Measurements from ENCODE around the gene DYNLT2B. TPM values are rescaled to one million over a fixed set of nuclear protein-coding genes. Genes with fewer than 3 reads are reported as not detected.
A peak's percentile ranks its signal among the peaks of the same experiment; 100 is the strongest.
"Not testable (repeated sequence)": the region's sequence is repeated elsewhere in the genome, so short reads cannot be mapped to it uniquely, and the experiment has no call there.

DYNLT2B gene
- total RNA-seq, 2 donors from 2014 or later: 4.0 to 7.6 TPM

DNA sequence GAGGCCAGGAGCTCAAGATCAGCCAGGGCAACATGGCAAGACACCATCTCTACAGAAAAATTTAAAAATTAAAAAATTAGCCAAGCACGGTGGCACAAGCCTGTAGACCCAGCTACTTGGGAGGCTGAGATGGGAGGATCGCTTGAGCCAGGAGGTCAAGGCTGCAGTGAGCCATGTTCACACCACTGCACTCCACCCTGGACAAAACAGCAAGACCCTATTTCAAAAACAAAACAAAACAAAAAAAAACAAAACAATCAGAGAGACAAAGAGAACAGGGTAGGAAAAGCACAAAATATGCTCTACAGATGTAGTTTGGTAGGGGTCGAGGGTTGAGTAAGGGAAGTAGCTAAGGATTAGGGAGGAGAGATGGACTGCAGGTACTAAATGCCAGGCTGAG, 3.4 kb downstream of the DYNLT2B start:
- Histone ChIP-seq H3K4me1 (no peaks in the 10 kb centered on the region), H3K4me3 (no peak overlapping the region), H3K27me3 (no peaks in the 10 kb centered on the region), H3K9me3 (no peaks in the 10 kb centered on the region), H3K9ac (ENCODE audit: low read depth in 2 of 2, low read length in 2 of 2) (no peak overlapping the region), H3K27ac (no peak overlapping the region), H3K36me3 (no peaks in the 10 kb centered on the region)
- intact Hi-C loops (cut with DNase I): no loop called here
- TF ChIP-seq, protein P1, sequence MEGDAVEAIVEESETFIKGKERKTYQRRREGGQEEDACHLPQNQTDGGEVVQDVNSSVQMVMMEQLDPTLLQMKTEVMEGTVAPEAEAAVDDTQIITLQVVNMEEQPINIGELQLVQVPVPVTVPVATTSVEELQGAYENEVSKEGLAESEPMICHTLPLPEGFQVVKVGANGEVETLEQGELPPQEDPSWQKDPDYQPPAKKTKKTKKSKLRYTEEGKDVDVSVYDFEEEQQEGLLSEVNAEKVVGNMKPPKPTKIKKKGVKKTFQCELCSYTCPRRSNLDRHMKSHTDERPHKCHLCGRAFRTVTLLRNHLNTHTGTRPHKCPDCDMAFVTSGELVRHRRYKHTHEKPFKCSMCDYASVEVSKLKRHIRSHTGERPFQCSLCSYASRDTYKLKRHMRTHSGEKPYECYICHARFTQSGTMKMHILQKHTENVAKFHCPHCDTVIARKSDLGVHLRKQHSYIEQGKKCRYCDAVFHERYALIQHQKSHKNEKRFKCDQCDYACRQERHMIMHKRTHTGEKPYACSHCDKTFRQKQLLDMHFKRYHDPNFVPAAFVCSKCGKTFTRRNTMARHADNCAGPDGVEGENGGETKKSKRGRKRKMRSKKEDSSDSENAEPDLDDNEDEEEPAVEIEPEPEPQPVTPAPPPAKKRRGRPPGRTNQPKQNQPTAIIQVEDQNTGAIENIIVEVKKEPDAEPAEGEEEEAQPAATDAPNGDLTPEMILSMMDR (IDR thresholded peaks at IDR 0.05): no peak
- DNase-seq: no peak

DNA sequence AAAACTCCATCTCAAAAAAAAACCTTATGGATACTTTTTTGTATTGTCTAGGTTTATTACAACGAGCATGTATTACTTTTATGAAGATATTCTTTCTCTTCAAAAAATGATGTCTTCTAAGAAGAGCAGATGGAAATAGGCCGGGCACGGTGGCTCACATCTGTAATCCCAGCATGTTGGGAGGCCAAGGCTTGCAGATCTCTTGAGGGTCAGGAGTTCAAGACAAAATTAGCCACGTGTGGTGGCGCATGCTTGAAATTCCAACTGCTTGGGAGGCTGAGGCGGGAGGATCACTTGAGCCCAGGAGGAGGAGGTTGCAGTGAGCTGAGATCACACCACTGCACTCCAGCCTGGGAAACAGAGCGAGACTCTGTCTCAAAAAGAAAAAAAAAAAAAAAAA, 4.0 kb downstream of the DYNLT2B start:
- intact Hi-C loops (cut with DNase I); H3K27me3 ChIP-seq; H3K4me3 ChIP-seq; H3K9me3 ChIP-seq; H3K9ac ChIP-seq (ENCODE audit: low read depth in 2 of 2, low read length in 2 of 2); H3K4me1 ChIP-seq; H3K36me3 ChIP-seq; DNase-seq; H3K27ac ChIP-seq: not testable (repeated sequence)

DNA sequence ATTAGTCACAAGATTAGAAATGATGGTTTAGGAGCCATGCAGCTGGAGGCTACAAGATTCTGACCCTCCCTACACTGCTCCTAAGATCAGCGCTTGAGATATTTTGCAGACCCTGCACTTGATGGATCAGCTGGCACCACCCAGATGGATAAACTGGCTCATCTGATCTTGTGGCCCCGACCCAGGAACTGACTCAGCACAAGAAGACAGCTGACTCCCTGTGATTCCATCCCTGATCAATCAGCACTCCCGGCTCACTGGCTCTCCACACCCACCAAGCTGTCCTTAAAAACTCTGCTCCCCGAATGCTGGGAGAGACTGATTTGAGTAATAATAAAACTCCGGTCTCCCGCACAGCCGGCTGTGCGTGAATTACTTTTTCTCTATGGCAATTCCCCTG, 15.1 kb downstream of the DYNLT2B start:
- H3K4me1 ChIP-seq, H3K9me3 ChIP-seq: not testable (repeated sequence)

DNA sequence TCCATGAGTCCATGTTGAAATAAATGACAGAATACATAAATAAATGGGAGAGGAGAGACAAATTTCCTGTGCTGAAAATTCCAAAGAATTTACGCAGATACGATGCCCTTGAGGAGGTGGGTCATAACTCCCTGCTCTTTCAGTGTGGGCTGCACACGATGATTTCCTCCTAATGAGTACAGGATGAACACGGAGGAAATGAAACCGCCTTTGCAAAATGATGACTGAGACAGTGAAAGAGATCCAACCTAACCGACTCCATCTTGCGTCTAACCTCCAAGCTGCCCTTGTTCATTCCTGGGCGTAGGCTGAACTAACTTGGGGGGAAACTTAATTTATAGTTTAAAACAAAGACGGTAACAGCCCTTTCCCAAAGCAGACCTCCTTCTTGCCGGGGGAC, 15.5 kb downstream of the DYNLT2B start:
- DNase-seq; H3K4me1 ChIP-seq; H3K9me3 ChIP-seq; H3K27me3 ChIP-seq; intact Hi-C loops (cut with DNase I); H3K27ac ChIP-seq; H3K4me3 ChIP-seq; H3K9ac ChIP-seq (ENCODE audit: low read depth in 2 of 2, low read length in 2 of 2); H3K36me3 ChIP-seq: not testable (repeated sequence)

More for the DNA sequence above, 15.1 kb downstream of the DYNLT2B start:
- intact Hi-C loops (cut with DNase I); H3K9ac ChIP-seq (ENCODE audit: low read depth in 2 of 2, low read length in 2 of 2); H3K4me3 ChIP-seq; H3K27me3 ChIP-seq; DNase-seq; H3K36me3 ChIP-seq; H3K27ac ChIP-seq: not testable (repeated sequence)

- H3K9me3 ChIP-seq: no peaks in the 10 kb centered on the region
- H3K4me3 ChIP-seq: no peak overlapping the region
- no peak overlapping the region for H3K27ac ChIP-seq
- H3K36me3 ChIP-seq: no peaks in the 10 kb centered on the region
- no peak for DNase-seq
- intact Hi-C loops (cut with DNase I): no loop called here
- no peak overlapping the region for H3K9ac ChIP-seq (ENCODE audit: low read depth in 2 of 2, low read length in 2 of 2)
- H3K27me3 ChIP-seq: no peaks in the 10 kb centered on the region
- no peaks in the 10 kb centered on the region for H3K4me1 ChIP-seq
- TF ChIP-seq, protein P1 (IDR thresholded peaks at IDR 0.05): no peak
Measured at GRCh38 chr3:196298521-196298920, 19.5 kb downstream of the DYNLT2B start.

- DNase-seq: no peak
- Histone ChIP-seq H3K9me3 (no peaks in the 10 kb centered on the region), H3K27me3 (no peaks in the 10 kb centered on the region)
Measured at GRCh38 chr3:196292286-196292923, 25.6 kb downstream of the DYNLT2B start.

GRCh38 chr3:196288141-196288460, 29.9 kb downstream of the DYNLT2B start:
- H3K27ac ChIP-seq: peak overlapping the region; percentile 94
- peak overlapping the region; percentile 92 for H3K4me3 ChIP-seq
- TF ChIP-seq, protein P1 (IDR thresholded peaks at IDR 0.05): no peak
- no peaks in the 10 kb centered on the region for H3K27me3 ChIP-seq
- peak; percentile 26 for DNase-seq
- no peaks in the 10 kb centered on the region for H3K36me3 ChIP-seq
- H3K4me1 ChIP-seq: peaks cover 6% of the 10 kb centered on the region
- intact Hi-C loops (cut with DNase I): no loop called here
- peak overlapping the region; percentile 96 to 100 for H3K9ac ChIP-seq (ENCODE audit: low read depth in 2 of 2, low read length in 2 of 2)
- no peaks in the 10 kb centered on the region for H3K9me3 ChIP-seq

More at GRCh38 chr3:196292286-196292923, 25.6 kb downstream of the DYNLT2B start:
- H3K36me3 ChIP-seq: no peaks in the 10 kb centered on the region
- H3K4me1 ChIP-seq: no peaks in the 10 kb centered on the region
- intact Hi-C loops (cut with DNase I): no loop called here
- no peak overlapping the region for H3K27ac ChIP-seq
- no peak overlapping the region for H3K9ac ChIP-seq (ENCODE audit: low read depth in 2 of 2, low read length in 2 of 2)
- H3K4me3 ChIP-seq: no peak overlapping the region
- TF ChIP-seq, protein P1 (IDR thresholded peaks at IDR 0.05): no peak
